Measurements from ENCODE around the gene FNDC3B.

Gene FNDC3B

GRCh38 chr3:172190980-172191379, 151.6 kb downstream of the FNDC3B start:
- Histone ChIP-seq H3K9me2 (replicated peaks; ENCODE audit: insufficient read depth, low read length) (no peaks in the 10 kb centered on the region), H3F3A (ENCODE audit: insufficient read depth, low read length) (peaks cover 28% of the 10 kb centered on the region), H3K4me2 (ENCODE audit: low read depth, low read length) (no peak overlapping the region), H3K27me3 (replicated peaks; ENCODE audit: insufficient read depth, low read length) (no peaks in the 10 kb centered on the region), H3K9ac (ENCODE audit: low read length) (no peak overlapping the region), H3K9me3 (replicated peaks; ENCODE audit: insufficient read depth, low read length) (no peaks in the 10 kb centered on the region), H4K20me1 (ENCODE audit: insufficient read depth, low read length) (no peaks in the 10 kb centered on the region), H3K36me3 (replicated peaks; ENCODE audit: insufficient read depth, low read length) (peaks cover 3% of the 10 kb centered on the region; the same call in 1 of the 2 replicates), H3K27ac (ENCODE audit: low read length) (no peak overlapping the region), H3K79me2 (ENCODE audit: low read length) (peaks cover 85% of the 10 kb centered on the region), H2AFZ (ENCODE audit: low read length) (no peak overlapping the region), H3K4me1 (ENCODE audit: low read length) (peaks cover 38% of the 10 kb centered on the region), H3K4me3 (ENCODE audit: low read length) (no peak overlapping the region)
- DNase-seq, result no peak
- TF ChIP-seq, protein P1, sequence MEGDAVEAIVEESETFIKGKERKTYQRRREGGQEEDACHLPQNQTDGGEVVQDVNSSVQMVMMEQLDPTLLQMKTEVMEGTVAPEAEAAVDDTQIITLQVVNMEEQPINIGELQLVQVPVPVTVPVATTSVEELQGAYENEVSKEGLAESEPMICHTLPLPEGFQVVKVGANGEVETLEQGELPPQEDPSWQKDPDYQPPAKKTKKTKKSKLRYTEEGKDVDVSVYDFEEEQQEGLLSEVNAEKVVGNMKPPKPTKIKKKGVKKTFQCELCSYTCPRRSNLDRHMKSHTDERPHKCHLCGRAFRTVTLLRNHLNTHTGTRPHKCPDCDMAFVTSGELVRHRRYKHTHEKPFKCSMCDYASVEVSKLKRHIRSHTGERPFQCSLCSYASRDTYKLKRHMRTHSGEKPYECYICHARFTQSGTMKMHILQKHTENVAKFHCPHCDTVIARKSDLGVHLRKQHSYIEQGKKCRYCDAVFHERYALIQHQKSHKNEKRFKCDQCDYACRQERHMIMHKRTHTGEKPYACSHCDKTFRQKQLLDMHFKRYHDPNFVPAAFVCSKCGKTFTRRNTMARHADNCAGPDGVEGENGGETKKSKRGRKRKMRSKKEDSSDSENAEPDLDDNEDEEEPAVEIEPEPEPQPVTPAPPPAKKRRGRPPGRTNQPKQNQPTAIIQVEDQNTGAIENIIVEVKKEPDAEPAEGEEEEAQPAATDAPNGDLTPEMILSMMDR (IDR thresholded peaks at IDR 0.05; ENCODE audit: low read length), result no peak
- TF ChIP-seq EZH2phosphoT487 (IDR thresholded peaks at IDR 0.05; ENCODE audit: low read length) (no peak), EZH2 (optimal IDR thresholded peaks at IDR 0.05; ENCODE audit: low read depth, low read length) (no peak)

- no peak for DNase-seq
- H3K9me2 ChIP-seq (replicated peaks; ENCODE audit: insufficient read depth, low read length), result no peaks in the 10 kb centered on the region
- H4K20me1 ChIP-seq (ENCODE audit: insufficient read depth, low read length), result no peaks in the 10 kb centered on the region
- H3K9me3 ChIP-seq (replicated peaks; ENCODE audit: insufficient read depth, low read length), result no peaks in the 10 kb centered on the region
- H3K9ac ChIP-seq (ENCODE audit: low read length), result no peak overlapping the region
- no peak overlapping the region for H2AFZ ChIP-seq (ENCODE audit: low read length)
- no peaks in the 10 kb centered on the region for H3K27me3 ChIP-seq (replicated peaks; ENCODE audit: insufficient read depth, low read length)
- no peak overlapping the region for H3K27ac ChIP-seq (ENCODE audit: low read length)
- TF ChIP-seq EZH2phosphoT487 (IDR thresholded peaks at IDR 0.05; ENCODE audit: low read length) (no peak), EZH2 (optimal IDR thresholded peaks at IDR 0.05; ENCODE audit: low read depth, low read length) (no peak)
- TF ChIP-seq, protein P1 (IDR thresholded peaks at IDR 0.05; ENCODE audit: low read length), result no peak
- peaks cover 24% of the 10 kb centered on the region for H3F3A ChIP-seq (ENCODE audit: insufficient read depth, low read length)
- H3K4me2 ChIP-seq (ENCODE audit: low read depth, low read length), result no peak overlapping the region
- H3K4me1 ChIP-seq (ENCODE audit: low read length), result peaks cover 32% of the 10 kb centered on the region
- no peak overlapping the region for H3K4me3 ChIP-seq (ENCODE audit: low read length)
- peaks cover 85% of the 10 kb centered on the region for H3K79me2 ChIP-seq (ENCODE audit: low read length)
- peaks cover 3% of the 10 kb centered on the region; the same call in 1 of the 2 replicates for H3K36me3 ChIP-seq (replicated peaks; ENCODE audit: insufficient read depth, low read length)
Observed at GRCh38 chr3:172191629-172192028, 152.3 kb downstream of the FNDC3B start.

GRCh38 chr3:172192830-172193415, 153.5 kb downstream of the FNDC3B start:
- no peak for TF ChIP-seq EZH2phosphoT487 (IDR thresholded peaks at IDR 0.05; ENCODE audit: low read length)
- no peaks in the 10 kb centered on the region for H4K20me1 ChIP-seq (ENCODE audit: insufficient read depth, low read length)
- H3K9me2 ChIP-seq (replicated peaks; ENCODE audit: insufficient read depth, low read length), result no peaks in the 10 kb centered on the region
- no peak for DNase-seq
- H3K79me2 ChIP-seq (ENCODE audit: low read length), result peaks cover 85% of the 10 kb centered on the region
- peaks cover 21% of the 10 kb centered on the region for H3K4me1 ChIP-seq (ENCODE audit: low read length)
- H2AFZ ChIP-seq (ENCODE audit: low read length), result no peak overlapping the region
- H3K27me3 ChIP-seq (replicated peaks; ENCODE audit: insufficient read depth, low read length), result no peaks in the 10 kb centered on the region
- peaks cover 12% of the 10 kb centered on the region for H3F3A ChIP-seq (ENCODE audit: insufficient read depth, low read length)
- H3K4me2 ChIP-seq (ENCODE audit: low read depth, low read length), result no peak overlapping the region
- H3K27ac ChIP-seq (ENCODE audit: low read length), result no peak overlapping the region
- peaks cover 3% of the 10 kb centered on the region; the same call in 1 of the 2 replicates for H3K36me3 ChIP-seq (replicated peaks; ENCODE audit: insufficient read depth, low read length)
- H3K9ac ChIP-seq (ENCODE audit: low read length), result no peak overlapping the region
- H3K4me3 ChIP-seq (ENCODE audit: low read length), result no peak overlapping the region
- H3K9me3 ChIP-seq (replicated peaks; ENCODE audit: insufficient read depth, low read length), result no peaks in the 10 kb centered on the region

GRCh38 chr3:172193436-172193835, 154.1 kb downstream of the FNDC3B start:
- Histone ChIP-seq H3K4me2 (ENCODE audit: low read depth, low read length) (no peak overlapping the region), H3K4me3 (ENCODE audit: low read length) (no peak overlapping the region), H3K36me3 (replicated peaks; ENCODE audit: insufficient read depth, low read length) (peaks cover 3% of the 10 kb centered on the region; the same call in 1 of the 2 replicates), H3K9ac (ENCODE audit: low read length) (no peak overlapping the region), H3K27ac (ENCODE audit: low read length) (no peak overlapping the region), H3K9me2 (replicated peaks; ENCODE audit: insufficient read depth, low read length) (no peaks in the 10 kb centered on the region), H4K20me1 (ENCODE audit: insufficient read depth, low read length) (no peaks in the 10 kb centered on the region), H3K9me3 (replicated peaks; ENCODE audit: insufficient read depth, low read length) (no peaks in the 10 kb centered on the region), H3K27me3 (replicated peaks; ENCODE audit: insufficient read depth, low read length) (no peaks in the 10 kb centered on the region), H2AFZ (ENCODE audit: low read length) (no peak overlapping the region), H3K4me1 (ENCODE audit: low read length) (peaks cover 21% of the 10 kb centered on the region), H3F3A (ENCODE audit: insufficient read depth, low read length) (peaks cover 8% of the 10 kb centered on the region), H3K79me2 (ENCODE audit: low read length) (peaks cover 90% of the 10 kb centered on the region)
- no peak for DNase-seq
- TF ChIP-seq, protein P1 (IDR thresholded peaks at IDR 0.05; ENCODE audit: low read length), result no peak
- no peak for TF ChIP-seq EZH2 (optimal IDR thresholded peaks at IDR 0.05; ENCODE audit: low read depth, low read length)
- no peak for TF ChIP-seq EZH2phosphoT487 (IDR thresholded peaks at IDR 0.05; ENCODE audit: low read length)
